Prostate gland (tissue), 2 donors: ENCODE data around the gene LRRC66.

ENCODE experiments used
- POLR2A ChIP-seq: fragments of 450-650 bp; IDR thresholded peaks from one replicate; pipeline ENCODE4 v1.6.1; 2016; ENCODE audit warnings: antibody characterized with exemption, mild to moderate bottlenecking
- POLR2AphosphoS5 ChIP-seq: sonication (generic); formaldehyde crosslinking; IDR thresholded peaks from one replicate; pipeline ENCODE4 v1.6.1; 2017; ENCODE audit warnings: antibody characterized with exemption
- TF ChIP-seq, protein P1 (sequence below), 4 experiments: fragments of 200-600 bp in 2 of 4; fragments of 450-650 bp in 2 of 4; sonication (generic) in 2 of 4; IDR thresholded peaks; 1 replicate in 3 of 4; 2 replicates in 1 of 4; pipeline ENCODE4 v1.5.1; 2016 to 2019; ENCODE audit warnings: antibody characterized with exemption in 4 of 4, mild to moderate bottlenecking in 2 of 4, moderate library complexity in 2 of 4

DNA sequence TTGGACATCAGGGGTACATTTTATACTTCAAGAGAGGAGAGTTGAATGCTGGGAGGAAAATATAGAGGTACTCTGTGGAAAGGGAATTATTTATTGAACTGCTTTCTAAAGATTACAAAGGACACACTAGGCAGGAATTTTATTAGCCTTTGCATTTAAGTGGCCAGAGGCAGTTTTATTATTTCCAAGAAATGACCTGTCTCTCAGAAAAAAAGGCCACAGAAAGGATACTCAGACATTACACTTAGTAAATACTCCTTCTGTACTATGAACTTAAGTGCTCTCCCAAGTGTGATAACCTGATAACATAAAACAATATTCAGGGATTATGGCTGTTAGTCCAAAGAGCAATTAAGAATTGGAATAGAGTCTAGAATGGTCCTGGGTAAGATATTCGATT is 7.5 kb downstream of the LRRC66 start:
- TF ChIP-seq POLR2A = no peak
- TF ChIP-seq, protein P1, sequence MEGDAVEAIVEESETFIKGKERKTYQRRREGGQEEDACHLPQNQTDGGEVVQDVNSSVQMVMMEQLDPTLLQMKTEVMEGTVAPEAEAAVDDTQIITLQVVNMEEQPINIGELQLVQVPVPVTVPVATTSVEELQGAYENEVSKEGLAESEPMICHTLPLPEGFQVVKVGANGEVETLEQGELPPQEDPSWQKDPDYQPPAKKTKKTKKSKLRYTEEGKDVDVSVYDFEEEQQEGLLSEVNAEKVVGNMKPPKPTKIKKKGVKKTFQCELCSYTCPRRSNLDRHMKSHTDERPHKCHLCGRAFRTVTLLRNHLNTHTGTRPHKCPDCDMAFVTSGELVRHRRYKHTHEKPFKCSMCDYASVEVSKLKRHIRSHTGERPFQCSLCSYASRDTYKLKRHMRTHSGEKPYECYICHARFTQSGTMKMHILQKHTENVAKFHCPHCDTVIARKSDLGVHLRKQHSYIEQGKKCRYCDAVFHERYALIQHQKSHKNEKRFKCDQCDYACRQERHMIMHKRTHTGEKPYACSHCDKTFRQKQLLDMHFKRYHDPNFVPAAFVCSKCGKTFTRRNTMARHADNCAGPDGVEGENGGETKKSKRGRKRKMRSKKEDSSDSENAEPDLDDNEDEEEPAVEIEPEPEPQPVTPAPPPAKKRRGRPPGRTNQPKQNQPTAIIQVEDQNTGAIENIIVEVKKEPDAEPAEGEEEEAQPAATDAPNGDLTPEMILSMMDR (IDR thresholded peaks at IDR 0.05) = no peak
- TF ChIP-seq POLR2AphosphoS5 = no peak
